Measurements from ENCODE around the gene RAP2C.

Gene RAP2C

DNA sequence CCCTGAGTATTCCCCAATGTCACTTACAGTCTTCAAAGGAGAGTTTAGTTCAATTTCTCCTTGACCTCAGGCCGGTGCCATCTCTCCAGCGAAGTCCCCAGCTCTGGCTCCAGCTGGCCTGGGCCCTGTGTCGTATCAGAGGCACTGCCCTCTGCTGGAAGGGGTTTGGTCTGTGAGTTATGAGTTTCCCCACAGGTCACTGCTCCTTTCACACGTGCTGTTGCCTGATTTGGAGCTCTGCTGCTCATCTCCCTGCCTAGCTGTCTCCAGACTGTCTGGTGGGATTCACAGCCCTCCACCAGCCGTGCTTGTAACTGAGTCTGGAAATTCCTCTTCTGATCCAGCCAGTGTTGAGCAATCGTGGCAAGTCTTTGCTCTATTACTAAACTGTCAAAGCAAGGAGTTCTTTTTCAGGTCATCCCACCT, at the start of gene RAP2C:
Gene RAP2C, minus strand, starts transcription at position 105 of the 426 bp plus-strand sequence. CDS start 2,179 bp downstream, outside the sequence.
- DNase-seq: peak; percentile 81

DNA sequence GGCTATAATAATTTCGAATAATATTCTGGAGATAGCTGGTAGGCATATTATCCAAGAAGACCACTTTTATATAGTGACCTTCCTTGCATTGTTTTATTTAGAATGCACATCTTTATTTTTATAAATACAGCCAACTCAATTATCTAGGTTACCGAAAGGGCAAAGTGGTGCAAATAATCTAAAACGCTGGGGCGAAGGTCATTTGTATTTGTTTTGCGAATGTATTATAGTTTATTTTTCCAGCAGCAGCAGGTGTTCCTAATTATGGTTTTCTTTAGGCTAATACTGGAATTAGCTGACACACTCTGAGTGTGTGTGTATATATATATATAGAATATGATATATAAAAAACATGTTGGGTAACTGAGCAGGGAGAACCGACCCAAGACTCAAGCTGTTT, 48.1 kb upstream of the RAP2C start:
- DNase-seq: no peak

- DNase-seq: no peak
These were observed 47.5 kb upstream of the RAP2C start for GRCh38 chrX:132266583-132267355.

DNA sequence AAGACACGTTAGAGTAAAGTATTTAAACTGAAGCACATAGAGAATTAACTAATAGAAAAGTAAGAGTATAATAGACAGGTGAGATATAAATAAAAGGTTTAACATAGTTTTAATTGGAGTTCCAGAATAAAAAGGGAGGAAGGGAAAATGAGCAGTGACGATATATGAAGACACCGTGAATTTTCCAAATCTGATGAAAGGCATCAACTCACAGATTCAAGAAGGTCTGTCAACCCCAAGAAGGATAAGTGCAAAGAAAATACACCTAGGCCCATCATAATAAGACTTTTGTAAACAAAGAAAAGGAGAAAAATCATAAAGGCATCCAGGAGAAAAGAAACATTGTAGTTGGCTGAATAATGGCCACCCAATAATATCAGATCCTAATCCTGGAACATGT, 43.9 kb upstream of the RAP2C start:
- DNase-seq: no peak

DNA sequence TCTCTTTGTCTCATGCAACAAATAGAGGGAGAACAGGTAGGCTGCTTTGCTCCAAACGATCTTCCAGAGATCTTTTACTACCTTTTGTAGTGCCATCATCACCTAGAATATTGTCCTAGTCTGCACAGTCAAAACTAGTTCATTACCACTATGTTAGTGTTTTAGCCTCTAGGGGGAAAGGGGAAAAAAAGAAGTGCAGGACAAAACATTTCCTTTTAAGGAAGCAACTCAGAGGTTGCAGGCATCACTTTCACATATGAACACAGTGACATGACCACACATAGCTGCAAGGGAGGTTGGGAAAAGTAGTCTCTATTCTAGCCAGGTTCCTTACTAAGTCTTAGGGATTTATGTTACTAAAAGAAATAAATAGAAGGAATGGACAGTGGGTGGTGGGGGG, 39.3 kb upstream of the RAP2C start:
- no peak for DNase-seq

DNA sequence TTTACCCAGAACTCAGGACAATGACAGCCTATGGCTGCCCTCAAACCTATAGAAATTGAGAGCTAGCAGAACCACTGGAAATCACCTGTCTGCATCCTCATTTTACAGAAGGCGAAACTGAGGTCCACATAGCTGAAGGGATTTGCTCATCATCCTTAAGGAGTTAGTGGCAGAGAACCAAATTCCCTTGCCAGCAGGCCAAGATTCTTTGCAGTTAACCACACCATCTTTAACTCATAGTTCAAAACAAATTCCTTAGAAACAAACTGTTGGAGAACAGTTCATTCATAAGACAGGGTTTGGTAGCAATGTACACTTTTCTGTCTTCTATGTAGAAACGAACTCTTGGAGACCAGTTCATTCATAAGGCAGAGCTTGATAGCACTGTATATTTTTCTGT, 37.9 kb upstream of the RAP2C start:
- DNase-seq: no peak

DNA sequence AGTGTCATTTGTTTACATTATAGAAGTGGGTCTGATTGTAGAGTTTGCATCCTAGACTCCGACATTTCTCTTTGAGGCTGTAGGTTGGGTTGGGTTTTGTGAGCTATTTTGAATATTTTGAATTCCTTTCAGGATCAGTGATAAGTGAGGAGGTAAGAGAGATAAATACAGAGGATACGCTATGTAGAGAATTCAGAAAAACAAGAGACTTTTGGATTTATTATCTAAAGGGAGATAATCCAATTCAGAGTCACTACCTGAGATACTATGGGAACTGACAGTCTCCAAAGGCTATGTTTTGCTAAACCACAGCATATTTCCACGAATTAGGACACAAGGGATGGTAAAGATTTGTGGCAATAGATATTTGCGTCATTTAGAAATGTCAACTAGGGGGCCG, 16.9 kb upstream of the RAP2C start:
- no peak for DNase-seq

DNA sequence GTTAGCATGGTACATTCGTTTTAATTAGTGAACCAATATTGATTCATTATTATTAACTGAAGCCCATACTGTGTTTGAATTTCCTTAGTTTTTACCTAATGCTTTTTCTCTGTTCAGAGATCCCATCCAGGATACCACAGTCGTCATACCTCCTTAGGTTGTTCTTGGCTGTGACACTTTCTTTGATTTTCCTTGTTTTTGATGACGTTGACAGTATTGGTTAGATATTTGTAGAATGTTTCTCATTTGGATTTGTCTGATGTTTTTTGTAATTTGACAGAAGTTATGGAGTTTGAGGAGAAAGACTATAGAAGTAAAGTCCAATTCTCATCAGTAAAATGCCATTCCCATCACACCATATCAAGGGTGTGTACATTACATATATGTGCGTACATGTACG, 16.2 kb upstream of the RAP2C start:
- no peak for DNase-seq

DNA sequence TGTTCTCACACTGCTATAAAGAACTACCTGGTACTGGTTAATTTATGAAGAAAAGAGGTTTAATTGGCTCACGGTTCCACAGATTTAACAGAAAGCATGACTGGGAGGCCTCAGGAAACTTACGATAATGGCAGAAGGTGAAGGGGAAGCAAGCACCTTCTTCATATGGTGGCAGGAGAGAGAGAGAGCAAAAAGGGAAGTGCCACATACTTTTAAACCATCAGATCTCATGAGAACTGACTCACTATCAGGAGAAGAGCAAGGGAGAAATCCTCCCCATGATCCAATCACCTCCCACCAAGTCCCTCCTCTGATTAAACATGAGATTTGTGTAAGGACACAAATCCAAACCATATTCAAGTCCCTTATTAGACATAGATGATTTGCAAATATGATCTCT, 12.3 kb upstream of the RAP2C start:
- no peak for DNase-seq

GRCh38 chrX:132227383-132228112, 8.3 kb upstream of the RAP2C start:
- no peak for DNase-seq

DNA sequence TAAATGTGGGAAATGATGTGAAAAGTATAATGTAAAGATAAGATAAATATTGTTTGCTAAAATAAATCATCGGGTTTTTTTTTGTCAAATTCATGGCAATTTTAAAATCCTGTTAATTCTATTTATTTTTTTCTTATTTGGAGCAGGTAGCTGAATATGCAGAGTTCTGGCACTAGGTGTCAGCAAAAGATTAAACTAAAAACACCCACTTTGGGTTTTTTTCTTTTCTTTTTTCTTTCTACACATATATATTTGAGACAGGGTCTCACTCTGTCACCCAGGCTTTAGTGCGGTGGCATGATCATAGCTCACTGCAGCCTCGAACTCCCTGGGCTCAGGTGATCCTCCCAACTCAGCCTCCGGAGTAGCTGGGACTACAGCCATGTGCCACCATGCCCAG, 6.9 kb upstream of the RAP2C start:
- DNase-seq: no peak

DNA sequence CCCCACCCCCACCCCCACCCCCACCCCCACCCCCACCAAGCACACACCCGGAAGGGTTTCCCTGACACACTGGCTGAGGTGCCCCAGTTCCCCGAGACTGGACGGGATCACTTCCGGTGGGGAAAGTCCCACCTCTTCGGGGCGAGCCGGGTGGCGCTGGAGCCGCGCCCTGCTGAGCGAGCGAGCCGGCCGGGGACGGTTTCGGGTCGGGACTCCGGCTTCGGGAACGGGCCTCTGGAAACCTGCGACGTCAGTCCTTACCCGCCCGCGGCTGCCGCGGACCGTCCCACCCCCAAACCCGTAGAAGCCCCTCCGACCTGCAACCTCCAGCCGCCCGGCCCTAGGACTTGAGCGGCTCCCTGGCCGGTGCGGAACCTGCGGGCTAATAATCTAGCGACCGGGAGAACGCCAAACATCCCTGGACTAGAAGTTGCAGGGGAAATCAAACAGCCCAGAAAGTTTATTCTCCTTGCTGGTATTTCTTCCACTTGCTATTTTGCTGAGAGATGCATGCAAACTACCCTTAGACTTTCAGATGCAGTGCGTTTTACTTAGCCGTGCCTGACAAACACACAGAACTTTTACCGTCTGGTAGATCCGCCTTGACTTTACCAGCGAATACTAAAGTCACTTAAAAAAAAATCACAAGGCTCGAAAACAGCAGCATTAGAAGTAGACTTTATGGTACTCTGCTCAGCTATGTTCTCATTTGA, 991 bp downstream of the RAP2C start:
- peak; percentile 91 for DNase-seq

GRCh38 chrX:132217203-132218073, 1.8 kb downstream of the RAP2C start:
- peak; percentile 86 for DNase-seq

- no peak for DNase-seq
These were observed 2.4 kb downstream of the RAP2C start for GRCh38 chrX:132216806-132217202.

GRCh38 chrX:132216283-132216682, 3.0 kb downstream of the RAP2C start:
- DNase-seq: no peak

GRCh38 chrX:132214518-132214917, 4.7 kb downstream of the RAP2C start:
- no peak for DNase-seq

- DNase-seq: no peak
These were observed 9.7 kb downstream of the RAP2C start for GRCh38 chrX:132209527-132209926.

DNA sequence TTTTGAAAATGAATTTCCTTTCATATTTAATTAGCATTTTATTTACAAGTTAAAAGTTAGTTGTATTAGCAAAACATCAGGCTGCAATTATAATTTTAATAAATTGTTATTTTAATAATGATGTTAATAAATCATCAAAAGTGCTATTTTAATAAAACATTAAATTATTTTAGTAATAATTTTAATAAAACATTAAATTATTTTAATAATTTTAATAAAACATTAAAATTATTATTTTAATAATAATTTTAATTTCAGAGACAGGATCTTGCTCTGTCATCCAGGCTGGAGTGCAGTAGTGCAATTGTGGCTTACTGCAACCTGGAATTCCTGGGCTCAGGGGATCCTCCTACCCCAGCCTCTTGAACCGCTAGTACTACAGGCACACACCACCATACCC, 10.8 kb downstream of the RAP2C start:
- DNase-seq: no peak

DNA sequence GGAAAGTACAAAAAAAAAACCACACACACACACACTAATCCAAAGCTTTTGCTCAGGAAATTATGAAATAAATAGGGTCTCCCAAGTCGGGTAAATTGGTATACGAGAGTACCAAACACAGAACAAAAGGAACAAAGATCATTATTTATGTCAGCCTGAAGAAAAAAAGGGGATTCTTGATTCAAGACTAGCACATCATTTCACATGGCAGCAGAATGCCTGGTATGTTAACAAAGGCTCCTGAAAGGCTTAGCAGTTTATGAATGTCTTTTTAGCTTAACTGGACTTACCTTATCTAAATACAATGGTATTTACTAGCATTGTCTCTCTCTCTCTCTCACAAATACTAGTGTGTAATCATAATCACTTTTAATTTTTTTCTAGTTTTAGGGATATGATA, 11.3 kb downstream of the RAP2C start:
- no peak for DNase-seq

DNA sequence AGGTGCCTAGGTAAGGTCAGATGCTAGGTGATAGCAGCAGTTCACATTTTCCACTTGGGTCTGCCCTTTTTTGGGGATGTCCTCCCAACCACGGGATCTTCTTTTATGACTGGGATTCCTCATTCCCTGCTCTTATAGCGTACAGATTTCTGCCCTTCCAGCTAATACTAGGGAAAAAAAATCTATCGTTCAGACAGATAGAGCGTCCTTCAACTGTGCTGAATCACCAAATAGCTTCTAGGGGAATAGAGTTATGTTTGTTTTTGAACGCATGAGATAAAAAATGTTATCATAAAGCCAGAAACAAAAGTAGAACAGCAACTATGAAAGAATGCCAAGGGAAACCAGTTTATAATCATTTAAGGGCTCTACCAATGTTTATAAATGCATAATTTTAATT, 13.0 kb downstream of the RAP2C start:
- DNase-seq: no peak

DNA sequence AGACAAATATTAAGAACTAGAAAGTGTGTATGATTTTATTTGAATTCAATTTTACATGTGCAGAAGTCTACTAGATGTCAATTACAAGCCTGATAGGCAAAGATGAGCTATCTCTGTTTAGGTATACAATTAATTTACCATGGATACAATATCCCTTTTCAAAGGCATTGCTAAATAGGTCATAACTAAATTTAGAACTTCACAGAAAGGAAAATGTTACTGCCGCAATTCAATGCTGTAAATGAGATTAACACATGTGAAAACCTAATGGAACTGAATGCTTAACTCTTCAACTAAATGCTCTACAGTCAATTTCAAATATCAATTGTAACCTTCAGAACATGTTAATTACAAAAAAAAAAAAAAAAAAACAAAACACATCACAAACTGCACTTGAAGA, 14.6 kb downstream of the RAP2C start:
- DNase-seq: no peak

GRCh38 chrX:132200976-132201375, 18.3 kb downstream of the RAP2C start:
- DNase-seq: peak; percentile 45

- DNase-seq: no peak
These were observed 19.3 kb downstream of the RAP2C start for GRCh38 chrX:132199941-132200340.
